Neuron (in vitro differentiated cells): Measurements from ENCODE around the gene FSTL1.

ENCODE experiments used
- H2AFZ ChIP-seq: one replicate; pipeline ENCODE4 v1.6.1; 2013; ENCODE audit warnings: low read depth, mild to moderate bottlenecking, inconsistent platforms, low read length, moderate library complexity
- H3K27me3 ChIP-seq: one replicate; pipeline ENCODE4 v1.6.1; 2013; ENCODE audit warnings: low read length; ENCODE audit not compliant: insufficient read depth
- H3K36me3 ChIP-seq: one replicate; pipeline ENCODE4 v1.6.1; 2013; ENCODE audit warnings: low read length; ENCODE audit not compliant: insufficient read depth
- H3K4me1 ChIP-seq: one replicate; pipeline ENCODE4 v1.6.1; 2013; ENCODE audit warnings: low read length; ENCODE audit not compliant: insufficient read depth
- H3K4me3 ChIP-seq: 2 replicates; pipeline ENCODE4 v1.5.1; 2013; ENCODE audit warnings: mild to moderate bottlenecking, low read length, moderate library complexity
- H3K9me3 ChIP-seq: one replicate; pipeline ENCODE4 v1.6.1; 2013; ENCODE audit warnings: low read length

FSTL1 gene

GRCh38 chr3:120460181-120460790, 9.5 kb upstream of the FSTL1 start:
- Histone ChIP-seq H3K36me3 (no peaks in the 10 kb centered on the region), H3K27me3 (no peaks in the 10 kb centered on the region), H3K4me1 (peaks cover 17% of the 10 kb centered on the region), H3K4me3 (no peak overlapping the region), H3K9me3 (no peaks in the 10 kb centered on the region), H2AFZ (no peak overlapping the region)

GRCh38 chr3:120459196-120459595, 8.4 kb upstream of the FSTL1 start:
- Histone ChIP-seq H3K4me1 (peaks cover 17% of the 10 kb centered on the region), H3K27me3 (no peaks in the 10 kb centered on the region), H3K36me3 (no peaks in the 10 kb centered on the region), H2AFZ (no peak overlapping the region), H3K9me3 (no peaks in the 10 kb centered on the region), H3K4me3 (no peak overlapping the region)

- Histone ChIP-seq H3K9me3 (no peaks in the 10 kb centered on the region), H3K4me1 (peaks cover 17% of the 10 kb centered on the region), H3K27me3 (no peaks in the 10 kb centered on the region), H3K4me3 (no peak overlapping the region), H3K36me3 (no peaks in the 10 kb centered on the region), H2AFZ (no peak overlapping the region)
Observed at GRCh38 chr3:120457827-120458226, 7.0 kb upstream of the FSTL1 start.

GRCh38 chr3:120454076-120454689, 3.4 kb upstream of the FSTL1 start:
- H3K27me3 ChIP-seq: no peaks in the 10 kb centered on the region
- no peaks in the 10 kb centered on the region for H3K36me3 ChIP-seq
- no peaks in the 10 kb centered on the region for H3K9me3 ChIP-seq
- H2AFZ ChIP-seq: no peak overlapping the region
- peaks cover 6% of the 10 kb centered on the region for H3K4me1 ChIP-seq
- H3K4me3 ChIP-seq: no peak overlapping the region

- Histone ChIP-seq H2AFZ (no peak overlapping the region), H3K4me1 (peaks cover 14% of the 10 kb centered on the region), H3K4me3 (no peak overlapping the region)
Observed at GRCh38 chr3:120452816-120453215, 2.0 kb upstream of the FSTL1 start.

GRCh38 chr3:120451806-120452205, 1.0 kb upstream of the FSTL1 start:
- Histone ChIP-seq H3K9me3 (no peaks in the 10 kb centered on the region), H3K4me3 (no peak overlapping the region), H3K27me3 (no peaks in the 10 kb centered on the region), H2AFZ (peak overlapping the region; percentile 59), H3K4me1 (peaks cover 22% of the 10 kb centered on the region), H3K36me3 (no peaks in the 10 kb centered on the region)

More at GRCh38 chr3:120452816-120453215, 2.0 kb upstream of the FSTL1 start:
- no peaks in the 10 kb centered on the region for H3K9me3 ChIP-seq
- H3K27me3 ChIP-seq: no peaks in the 10 kb centered on the region
- no peaks in the 10 kb centered on the region for H3K36me3 ChIP-seq

- Histone ChIP-seq H3K36me3 (no peaks in the 10 kb centered on the region), H3K4me1 (peaks cover 22% of the 10 kb centered on the region), H2AFZ (peak overlapping the region; percentile 85), H3K27me3 (no peaks in the 10 kb centered on the region), H3K4me3 (peak overlapping the region; percentile 90), H3K9me3 (no peaks in the 10 kb centered on the region)
Observed at GRCh38 chr3:120451272-120451761, 525 bp upstream of the FSTL1 start.

- no peaks in the 10 kb centered on the region for H3K27me3 ChIP-seq
- peak overlapping the region; percentile 85 for H2AFZ ChIP-seq
- peak overlapping the region; percentile 90 for H3K4me3 ChIP-seq
- H3K9me3 ChIP-seq: no peaks in the 10 kb centered on the region
- H3K4me1 ChIP-seq: peaks cover 22% of the 10 kb centered on the region
- no peaks in the 10 kb centered on the region for H3K36me3 ChIP-seq
Observed at GRCh38 chr3:120449701-120450599, 842 bp downstream of the FSTL1 start.

- H3K4me3 ChIP-seq: peak overlapping the region; percentile 90
- H3K27me3 ChIP-seq: no peaks in the 10 kb centered on the region
- peaks cover 22% of the 10 kb centered on the region for H3K4me1 ChIP-seq
- no peak overlapping the region for H2AFZ ChIP-seq
- no peaks in the 10 kb centered on the region for H3K9me3 ChIP-seq
- H3K36me3 ChIP-seq: no peaks in the 10 kb centered on the region
Observed at GRCh38 chr3:120449251-120449650, 1.5 kb downstream of the FSTL1 start.

- no peaks in the 10 kb centered on the region for H3K27me3 ChIP-seq
- no peak overlapping the region for H2AFZ ChIP-seq
- H3K36me3 ChIP-seq: no peaks in the 10 kb centered on the region
- H3K9me3 ChIP-seq: no peaks in the 10 kb centered on the region
- H3K4me3 ChIP-seq: peak overlapping the region; percentile 90
- peaks cover 22% of the 10 kb centered on the region for H3K4me1 ChIP-seq
Observed at GRCh38 chr3:120448756-120449155, 2.0 kb downstream of the FSTL1 start.

GRCh38 chr3:120446891-120447668, 3.7 kb downstream of the FSTL1 start:
- H3K27me3 ChIP-seq: no peaks in the 10 kb centered on the region
- H3K4me1 ChIP-seq: peaks cover 22% of the 10 kb centered on the region
- H2AFZ ChIP-seq: no peak overlapping the region
- no peak overlapping the region for H3K4me3 ChIP-seq
- no peaks in the 10 kb centered on the region for H3K36me3 ChIP-seq
- H3K9me3 ChIP-seq: no peaks in the 10 kb centered on the region

GRCh38 chr3:120445654-120446053, 5.1 kb downstream of the FSTL1 start:
- Histone ChIP-seq H3K27me3 (no peaks in the 10 kb centered on the region), H3K36me3 (peaks cover 3% of the 10 kb centered on the region), H2AFZ (no peak overlapping the region), H3K4me1 (peaks cover 22% of the 10 kb centered on the region), H3K4me3 (no peak overlapping the region), H3K9me3 (no peaks in the 10 kb centered on the region)
